Stimulated activated naive CD8-positive, alpha-beta T cell treated with anti-CD3 and anti-CD28 coated beads, Interleukin-15, Interleukin-2, amounts not matched to agents 100 ng/mL and 50 ng/mL, for 24 hours (primary cell): ENCODE data around the gene GTF2F2.
A peak's percentile ranks its signal among the peaks of the same experiment; 100 is the strongest.

Source experiments
- H3K27ac Mint-ChIP-seq: one replicate; pipeline ENCODE4 v1.8.0; 2021; ENCODE audit warnings: mild to moderate bottlenecking, mixed read lengths
- H3K27me3 Mint-ChIP-seq: one replicate; pipeline ENCODE4 v1.8.0; 2021; ENCODE audit warnings: mixed read lengths
- H3K36me3 Mint-ChIP-seq: one replicate; pipeline ENCODE4 v1.8.0; 2021; ENCODE audit warnings: low read depth, mixed read lengths
- H3K4me1 Mint-ChIP-seq: one replicate; pipeline ENCODE4 v1.8.0; 2021; ENCODE audit warnings: low read depth, mixed read lengths
- H3K4me3 Mint-ChIP-seq: one replicate; pipeline ENCODE4 v1.8.0; 2021; ENCODE audit warnings: mild to moderate bottlenecking, mixed read lengths
- H3K9me3 Mint-ChIP-seq: one replicate; pipeline ENCODE4 v1.8.0; 2021; ENCODE audit warnings: mixed read lengths

GTF2F2 gene

DNA sequence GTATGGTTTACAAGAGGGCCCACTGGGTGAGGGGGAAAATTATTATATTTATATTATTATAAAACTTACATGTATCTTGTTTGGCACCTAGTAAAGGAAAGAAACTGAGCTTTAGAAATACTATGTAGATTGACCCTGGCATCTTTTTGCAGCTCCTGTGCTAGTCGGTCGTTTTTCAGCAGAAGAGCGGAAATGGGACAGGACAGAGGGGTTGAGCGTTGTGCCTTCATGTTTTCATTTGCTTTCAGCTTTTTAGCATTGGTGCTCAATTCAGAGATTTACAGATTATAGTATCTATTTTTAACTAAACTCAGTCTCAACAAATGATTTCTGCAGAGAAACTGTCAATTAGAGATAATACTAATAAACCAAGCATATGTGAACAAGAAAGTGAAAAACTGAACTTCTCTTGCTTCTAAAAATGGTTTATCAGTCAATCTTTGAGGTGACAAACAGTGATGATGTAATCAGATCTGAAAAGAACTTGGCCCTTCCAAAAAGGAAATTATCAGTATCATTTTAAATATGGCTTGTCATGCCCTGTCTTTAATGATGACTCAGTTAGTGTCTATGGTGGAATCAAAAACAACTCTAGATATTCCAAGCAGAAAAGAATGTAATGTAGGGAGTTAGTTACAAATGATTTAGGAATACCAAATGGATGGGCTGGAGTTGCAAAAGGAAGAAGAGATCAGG lies 137.5 kb downstream of the GTF2F2 start:
- H3K36me3 Mint-ChIP-seq = peaks cover 27% of the 10 kb centered on the region
- H3K27me3 Mint-ChIP-seq = no peaks in the 10 kb centered on the region
- H3K4me3 Mint-ChIP-seq = no peak overlapping the region
- peaks cover 29% of the 10 kb centered on the region for H3K4me1 Mint-ChIP-seq
- H3K27ac Mint-ChIP-seq = no peak overlapping the region
- no peaks in the 10 kb centered on the region for H3K9me3 Mint-ChIP-seq

DNA sequence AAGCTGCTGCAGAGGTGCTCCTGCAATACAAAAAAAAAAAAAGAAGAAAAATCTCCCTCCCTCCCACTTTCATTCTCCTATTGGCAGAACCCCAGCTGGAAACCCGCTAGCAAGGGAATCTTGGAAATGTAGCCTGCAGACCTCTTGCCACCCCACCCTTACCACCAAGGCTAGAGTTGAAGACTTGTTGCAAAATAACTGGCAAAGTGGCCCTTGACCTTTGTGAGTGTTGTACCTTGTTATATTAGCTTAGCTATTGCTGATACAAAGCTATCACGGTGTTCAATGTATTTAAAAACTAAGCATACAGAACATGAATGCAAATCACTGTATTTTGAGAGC lies 138.0 kb downstream of the GTF2F2 start:
- Mint-ChIP-seq H3K9me3 (no peaks in the 10 kb centered on the region), H3K36me3 (peaks cover 24% of the 10 kb centered on the region), H3K27me3 (no peaks in the 10 kb centered on the region), H3K4me3 (no peak overlapping the region), H3K4me1 (peaks cover 29% of the 10 kb centered on the region), H3K27ac (no peak overlapping the region)

DNA sequence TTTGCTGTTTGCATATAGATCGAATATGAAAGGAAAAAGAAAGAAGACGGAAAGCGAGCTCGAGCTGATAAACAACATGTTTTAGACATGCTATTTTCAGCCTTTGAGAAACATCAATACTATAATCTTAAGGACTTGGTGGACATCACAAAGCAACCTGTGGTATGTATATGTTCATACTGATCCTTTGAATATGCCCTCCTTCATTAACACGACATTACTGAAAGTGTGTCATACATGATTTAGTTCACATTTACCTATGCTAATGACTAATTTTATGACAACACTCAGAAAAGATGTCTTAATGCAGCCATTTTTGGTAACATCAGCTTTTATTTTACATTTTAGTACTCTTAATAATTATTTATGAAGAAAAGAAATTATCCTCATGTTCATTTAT lies 146.9 kb downstream of the GTF2F2 start:
- Mint-ChIP-seq H3K9me3 (no peaks in the 10 kb centered on the region), H3K4me1 (no peaks in the 10 kb centered on the region), H3K4me3 (no peak overlapping the region), H3K27me3 (no peaks in the 10 kb centered on the region), H3K27ac (no peak overlapping the region), H3K36me3 (peaks cover 32% of the 10 kb centered on the region)

DNA sequence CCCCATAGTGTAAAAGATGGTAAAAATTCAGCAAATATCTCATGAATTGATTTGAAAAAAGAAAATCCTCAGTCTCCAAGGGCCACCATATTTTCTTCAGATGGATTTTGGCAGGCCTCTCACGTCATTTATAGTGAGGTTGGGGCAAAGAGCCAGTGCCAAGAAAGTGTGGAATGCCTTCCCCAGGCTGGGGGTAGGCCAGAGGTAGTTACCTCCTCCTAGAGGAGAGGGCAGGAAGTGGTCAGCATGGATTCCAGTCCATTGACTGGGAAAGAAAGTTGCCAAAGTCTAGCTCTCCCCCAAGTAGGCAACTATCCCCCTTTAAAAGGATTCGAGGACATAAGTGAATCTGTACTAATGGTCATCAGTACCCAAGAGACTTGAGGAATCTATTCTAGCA lies 148.9 kb downstream of the GTF2F2 start:
- no peak overlapping the region for H3K27ac Mint-ChIP-seq
- no peaks in the 10 kb centered on the region for H3K27me3 Mint-ChIP-seq
- peaks cover 32% of the 10 kb centered on the region for H3K36me3 Mint-ChIP-seq
- no peaks in the 10 kb centered on the region for H3K4me1 Mint-ChIP-seq
- no peaks in the 10 kb centered on the region for H3K9me3 Mint-ChIP-seq
- H3K4me3 Mint-ChIP-seq = no peak overlapping the region

DNA sequence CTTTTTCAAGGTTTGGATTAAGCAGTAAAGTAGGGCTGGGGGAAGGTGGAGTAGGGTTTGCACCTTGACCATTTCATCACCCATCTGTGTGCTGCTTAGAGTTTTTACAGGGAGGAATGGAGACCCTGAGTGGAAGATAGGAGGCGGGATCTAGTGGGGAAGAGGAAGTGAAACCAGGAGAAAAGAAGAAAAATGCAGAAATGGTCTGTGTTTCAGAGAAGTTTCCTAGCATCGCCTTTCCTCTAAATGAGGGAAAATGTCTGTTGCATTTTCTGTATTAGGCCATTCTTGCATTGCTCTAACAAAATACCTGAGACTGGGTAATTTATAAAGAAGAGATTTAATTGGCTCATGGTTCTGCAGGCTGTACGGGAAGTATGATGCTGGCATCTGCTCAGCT lies 156.6 kb downstream of the GTF2F2 start:
- no peak overlapping the region for H3K27ac Mint-ChIP-seq
- no peak overlapping the region for H3K4me3 Mint-ChIP-seq
- H3K36me3 Mint-ChIP-seq = peaks cover 23% of the 10 kb centered on the region
- peaks cover 9% of the 10 kb centered on the region for H3K4me1 Mint-ChIP-seq
- H3K9me3 Mint-ChIP-seq = peaks cover 3% of the 10 kb centered on the region
- no peaks in the 10 kb centered on the region for H3K27me3 Mint-ChIP-seq

DNA sequence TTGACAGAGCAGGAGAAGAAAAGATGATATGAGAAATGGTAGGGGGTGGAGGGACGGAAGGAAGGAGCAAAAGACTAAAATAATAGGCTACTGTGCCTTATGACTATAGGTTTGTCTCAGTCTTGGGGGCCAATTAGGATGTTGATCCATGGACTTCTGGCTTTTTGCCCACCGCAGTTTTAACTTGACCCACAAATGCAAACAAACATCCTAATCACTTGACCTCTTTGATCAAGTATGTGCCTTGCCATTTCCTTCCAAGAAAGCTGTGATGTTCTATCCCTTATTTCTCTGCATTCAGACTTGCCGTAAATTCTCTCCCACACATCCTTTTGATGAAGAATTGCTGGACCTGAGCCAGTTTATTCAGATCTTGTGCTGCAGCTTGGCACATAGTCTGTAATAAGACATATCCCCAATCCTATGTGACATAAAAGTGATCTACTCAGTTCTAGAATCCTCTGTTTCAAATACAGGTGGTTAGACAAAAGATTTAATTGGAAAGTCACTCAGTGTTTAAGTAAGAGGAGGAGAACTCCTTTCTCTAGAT lies 157.9 kb downstream of the GTF2F2 start:
- Mint-ChIP-seq H3K4me3 (no peak overlapping the region), H3K36me3 (peaks cover 26% of the 10 kb centered on the region), H3K27ac (no peak overlapping the region), H3K9me3 (peaks cover 3% of the 10 kb centered on the region), H3K4me1 (peaks cover 9% of the 10 kb centered on the region), H3K27me3 (no peaks in the 10 kb centered on the region)

DNA sequence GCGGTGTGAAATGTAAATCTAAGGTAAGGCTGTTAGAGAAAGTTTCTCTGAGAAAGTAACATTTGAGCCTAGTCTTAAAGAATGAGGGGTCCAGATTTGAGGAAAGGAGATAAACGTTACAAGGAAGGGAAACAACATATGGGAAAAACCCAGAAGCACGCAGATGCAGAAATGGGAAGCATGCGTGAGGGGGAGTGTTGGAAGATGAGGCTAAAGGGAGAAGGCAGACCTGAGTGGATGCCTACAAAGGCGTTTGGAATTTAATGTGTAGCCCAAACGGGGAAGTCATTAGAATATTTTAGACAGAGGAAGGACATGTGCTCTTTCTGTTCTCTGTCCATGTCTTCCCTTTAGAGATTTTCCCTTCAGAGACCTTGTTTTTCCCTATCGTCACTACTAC lies 159.7 kb downstream of the GTF2F2 start:
- Mint-ChIP-seq H3K27ac (no peak overlapping the region), H3K27me3 (no peaks in the 10 kb centered on the region), H3K36me3 (peaks cover 26% of the 10 kb centered on the region), H3K4me3 (no peak overlapping the region), H3K4me1 (peaks cover 9% of the 10 kb centered on the region), H3K9me3 (peaks cover 3% of the 10 kb centered on the region)

DNA sequence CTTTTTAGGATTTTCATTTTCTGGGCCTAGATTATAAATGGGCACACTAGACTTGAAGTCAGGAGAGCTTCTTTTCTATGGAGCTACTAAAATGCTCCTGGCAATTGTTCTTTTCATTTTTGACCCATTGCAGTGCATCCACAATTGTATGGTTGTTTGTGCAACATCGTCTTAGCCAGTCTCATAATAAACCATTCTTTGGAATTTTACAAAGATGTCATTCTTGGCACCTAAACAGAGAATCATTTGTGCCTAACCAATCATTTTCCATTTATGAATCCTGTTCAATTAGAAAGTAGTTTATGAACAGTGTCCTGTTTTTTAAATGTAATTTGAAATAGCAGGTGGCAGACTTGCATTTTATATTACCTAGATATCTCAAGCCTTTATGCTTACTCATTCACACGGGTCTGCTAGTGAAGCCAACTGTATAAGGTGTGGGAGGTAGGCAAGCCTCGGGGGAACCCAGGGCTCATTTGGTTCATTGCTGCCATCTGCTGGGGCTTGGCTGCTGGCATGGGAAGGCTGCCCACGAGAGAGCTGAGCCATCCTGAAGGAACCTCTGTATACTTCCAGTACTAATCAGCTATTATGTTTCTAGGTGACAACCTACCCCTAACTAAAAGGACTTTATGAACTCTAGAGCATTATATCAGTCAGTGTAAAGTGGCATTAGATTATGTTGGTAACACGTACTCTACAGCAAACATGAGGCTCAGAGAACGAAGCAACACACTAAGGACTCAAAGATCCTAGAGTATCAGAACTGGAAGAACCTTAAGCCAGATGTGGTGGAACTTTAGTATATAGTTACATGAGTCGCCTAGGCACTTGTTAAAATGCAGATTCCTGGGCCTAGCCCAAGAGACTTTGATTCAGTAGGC lies 160.7 kb downstream of the GTF2F2 start:
- H3K36me3 Mint-ChIP-seq = peaks cover 33% of the 10 kb centered on the region
- no peaks in the 10 kb centered on the region for H3K27me3 Mint-ChIP-seq
- peaks cover 3% of the 10 kb centered on the region for H3K9me3 Mint-ChIP-seq
- H3K4me3 Mint-ChIP-seq = no peak overlapping the region
- H3K27ac Mint-ChIP-seq = no peak overlapping the region
- H3K4me1 Mint-ChIP-seq = peaks cover 9% of the 10 kb centered on the region

DNA sequence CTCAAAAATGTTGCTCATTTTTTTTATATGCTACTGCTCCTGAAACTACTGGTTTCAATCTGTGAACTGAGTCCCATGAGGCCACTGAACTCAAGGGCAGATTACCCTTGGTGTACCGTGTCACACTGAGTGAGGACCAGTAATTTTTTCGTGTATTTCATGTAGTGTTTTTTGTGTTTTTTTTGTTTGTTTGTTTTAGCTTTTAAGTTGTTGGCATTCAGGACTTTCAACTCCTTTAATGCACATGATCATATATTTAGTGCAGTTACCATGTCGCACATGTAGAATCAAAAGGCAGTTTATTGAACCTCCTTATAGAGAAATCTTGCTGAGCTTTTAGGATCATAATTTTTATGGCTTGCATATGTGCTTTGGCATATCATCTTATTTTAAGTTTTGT lies 162.7 kb downstream of the GTF2F2 start:
- Mint-ChIP-seq H3K4me3 (no peak overlapping the region), H3K27ac (no peak overlapping the region), H3K4me1 (peaks cover 9% of the 10 kb centered on the region), H3K9me3 (no peaks in the 10 kb centered on the region), H3K27me3 (no peaks in the 10 kb centered on the region), H3K36me3 (peaks cover 31% of the 10 kb centered on the region)

DNA sequence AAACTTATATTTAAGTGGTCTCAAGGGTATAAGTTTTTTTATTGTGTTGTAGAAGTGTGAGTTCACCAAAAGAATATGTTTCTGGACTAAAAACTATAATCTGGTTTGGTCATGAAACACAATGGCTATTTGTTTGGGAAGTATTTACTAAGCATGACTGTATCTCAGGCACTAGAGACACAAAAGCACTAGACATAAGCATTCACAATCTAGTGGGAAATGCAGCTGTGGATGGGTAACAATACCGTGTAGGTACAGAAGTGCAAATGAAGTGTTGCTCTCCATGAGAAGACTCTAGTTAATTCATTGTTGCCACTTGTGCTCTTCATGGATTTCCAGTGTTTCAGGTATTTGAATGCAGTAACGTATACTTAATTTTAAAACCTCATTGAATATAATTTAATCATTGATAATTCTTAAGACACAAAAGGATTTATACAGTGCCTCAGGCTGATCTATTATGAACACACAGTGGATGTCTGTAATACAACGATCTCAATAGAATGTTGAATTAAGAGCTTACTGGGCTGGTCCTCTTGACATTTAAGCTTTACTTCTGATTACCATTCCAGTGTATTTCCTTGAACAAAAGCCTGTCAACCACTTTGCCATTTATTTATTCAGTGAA lies 169.7 kb downstream of the GTF2F2 start:
- H3K27ac Mint-ChIP-seq = no peak overlapping the region
- no peaks in the 10 kb centered on the region for H3K27me3 Mint-ChIP-seq
- peaks cover 2% of the 10 kb centered on the region for H3K4me1 Mint-ChIP-seq
- peaks cover 21% of the 10 kb centered on the region for H3K36me3 Mint-ChIP-seq
- no peak overlapping the region for H3K4me3 Mint-ChIP-seq
- no peaks in the 10 kb centered on the region for H3K9me3 Mint-ChIP-seq

DNA sequence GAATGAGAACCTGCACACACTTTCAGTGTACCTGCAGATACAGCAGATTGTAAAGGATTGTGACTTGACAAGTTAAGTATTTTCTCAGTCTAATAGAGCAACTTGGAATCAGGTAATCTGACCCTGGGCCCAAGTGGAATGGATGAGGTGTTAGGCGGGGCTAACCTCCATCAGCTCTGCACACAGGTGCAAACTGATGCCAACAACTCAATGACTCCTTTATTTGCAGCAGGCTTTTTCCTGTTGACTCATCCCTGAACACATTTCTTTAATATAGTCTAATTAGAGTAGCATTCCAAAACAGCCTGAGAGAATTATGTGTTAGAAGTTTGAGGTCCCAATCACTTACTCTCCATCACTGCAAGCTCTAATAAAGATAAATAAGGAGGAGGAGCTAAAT lies 171.9 kb downstream of the GTF2F2 start:
- Mint-ChIP-seq H3K9me3 (no peaks in the 10 kb centered on the region), H3K27me3 (no peaks in the 10 kb centered on the region), H3K36me3 (peaks cover 16% of the 10 kb centered on the region), H3K4me1 (peaks cover 23% of the 10 kb centered on the region), H3K27ac (no peak overlapping the region), H3K4me3 (no peak overlapping the region)

DNA sequence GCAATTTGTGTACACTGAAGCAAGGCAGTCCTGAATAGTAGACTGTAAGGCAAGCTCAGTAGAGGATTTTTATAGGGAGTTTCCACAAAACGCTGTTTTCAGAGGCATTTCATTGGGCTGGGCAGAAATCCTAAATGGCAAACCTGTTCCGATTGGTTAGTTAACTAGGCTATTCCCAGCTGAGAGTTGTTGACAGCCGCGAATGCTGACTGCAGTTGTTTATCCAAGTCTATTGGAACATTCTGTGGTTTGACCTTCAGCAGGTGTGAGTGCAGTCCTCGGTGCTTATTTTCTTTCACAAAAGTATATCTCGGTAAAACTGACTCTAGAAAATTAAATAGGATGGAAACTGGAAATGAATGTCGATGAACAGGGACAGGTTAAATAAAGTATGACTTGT lies 175.2 kb downstream of the GTF2F2 start:
- H3K4me3 Mint-ChIP-seq = no peak overlapping the region

DNA sequence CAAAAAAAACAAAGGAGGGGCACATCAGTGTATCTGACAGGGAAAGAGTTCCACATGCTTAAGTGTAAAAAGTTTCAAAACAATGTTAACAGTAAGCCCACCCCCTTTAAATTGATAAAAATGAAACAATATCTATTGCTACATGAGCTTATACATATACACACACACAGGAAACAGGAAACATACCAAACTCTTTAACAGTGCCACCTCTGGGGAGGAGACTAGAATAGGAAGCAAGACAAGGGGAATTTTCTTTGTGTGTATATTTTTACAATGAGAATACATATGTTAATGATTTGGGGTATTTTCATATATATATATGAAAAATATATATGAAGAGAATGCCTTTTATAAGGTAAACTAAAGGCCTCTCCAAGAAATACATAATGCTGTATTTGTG lies 175.9 kb downstream of the GTF2F2 start:
- Mint-ChIP-seq H3K9me3 (no peaks in the 10 kb centered on the region), H3K4me1 (peaks cover 39% of the 10 kb centered on the region), H3K27me3 (no peaks in the 10 kb centered on the region), H3K36me3 (peaks cover 5% of the 10 kb centered on the region), H3K27ac (no peak overlapping the region), H3K4me3 (no peak overlapping the region)

More for the DNA sequence above, 175.2 kb downstream of the GTF2F2 start:
- Mint-ChIP-seq H3K4me1 (peaks cover 39% of the 10 kb centered on the region), H3K9me3 (no peaks in the 10 kb centered on the region), H3K27ac (no peak overlapping the region), H3K36me3 (peaks cover 9% of the 10 kb centered on the region), H3K27me3 (no peaks in the 10 kb centered on the region)

DNA sequence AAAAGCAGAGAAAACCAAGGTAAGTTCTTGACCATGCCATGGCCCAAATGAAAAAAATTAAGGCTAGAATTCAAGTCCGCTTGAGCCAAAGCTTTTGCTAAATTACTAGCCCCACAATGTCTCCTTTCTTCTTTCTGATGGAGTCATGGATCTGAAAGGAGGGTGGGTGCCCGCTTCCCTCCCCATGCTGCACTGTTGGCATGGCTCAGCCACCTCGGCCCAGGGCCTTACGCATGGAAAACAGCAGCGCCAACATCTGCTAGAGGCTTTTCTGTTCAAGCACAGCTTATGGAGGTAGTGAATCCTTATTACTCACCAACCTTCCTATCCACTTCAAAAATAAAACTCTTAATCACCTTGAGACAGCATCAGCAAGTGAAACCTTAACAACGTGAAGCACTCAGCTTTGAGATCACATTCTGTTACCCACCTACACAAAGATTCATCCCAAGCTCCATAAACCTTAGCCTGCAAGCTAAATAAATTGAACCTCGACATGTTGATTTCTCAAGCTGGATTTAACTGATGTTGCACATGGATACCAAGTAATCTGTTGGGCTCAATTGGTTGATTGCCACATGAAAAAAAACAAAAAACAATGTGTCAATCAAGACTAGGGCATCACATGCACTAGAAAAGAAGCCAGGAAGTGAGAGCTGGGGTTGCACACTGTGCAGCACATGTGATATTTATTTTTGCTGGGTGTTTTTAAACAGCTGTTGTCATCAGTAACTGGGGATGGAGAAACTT lies 177.3 kb downstream of the GTF2F2 start:
- peaks cover 39% of the 10 kb centered on the region for H3K4me1 Mint-ChIP-seq
- no peak overlapping the region for H3K4me3 Mint-ChIP-seq
- H3K27ac Mint-ChIP-seq = peak overlapping the region; percentile 59
- no peaks in the 10 kb centered on the region for H3K9me3 Mint-ChIP-seq
- peaks cover 5% of the 10 kb centered on the region for H3K36me3 Mint-ChIP-seq
- H3K27me3 Mint-ChIP-seq = peaks cover 3% of the 10 kb centered on the region

DNA sequence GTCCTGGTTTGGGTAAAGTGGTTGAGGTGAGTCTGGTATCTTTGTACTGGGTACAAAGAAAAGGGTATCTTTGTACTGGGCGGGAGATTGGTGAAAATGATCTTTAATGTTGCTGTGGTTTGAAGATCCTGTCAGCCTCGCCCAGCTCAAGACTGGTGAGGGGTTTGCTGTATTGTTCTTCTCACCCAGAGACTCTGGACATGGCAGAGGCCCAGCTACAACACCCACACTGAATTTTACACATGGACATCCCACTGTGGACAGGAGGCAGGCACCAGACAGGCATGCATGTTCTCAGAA lies 177.8 kb downstream of the GTF2F2 start:
- peaks cover 5% of the 10 kb centered on the region for H3K36me3 Mint-ChIP-seq
- no peaks in the 10 kb centered on the region for H3K9me3 Mint-ChIP-seq
- peaks cover 39% of the 10 kb centered on the region for H3K4me1 Mint-ChIP-seq
- H3K27ac Mint-ChIP-seq = peak overlapping the region; percentile 59
- peaks cover 5% of the 10 kb centered on the region for H3K27me3 Mint-ChIP-seq
- no peak overlapping the region for H3K4me3 Mint-ChIP-seq
